Measurements from ENCODE around the gene MRPL40.

The MRPL40 gene

DNA sequence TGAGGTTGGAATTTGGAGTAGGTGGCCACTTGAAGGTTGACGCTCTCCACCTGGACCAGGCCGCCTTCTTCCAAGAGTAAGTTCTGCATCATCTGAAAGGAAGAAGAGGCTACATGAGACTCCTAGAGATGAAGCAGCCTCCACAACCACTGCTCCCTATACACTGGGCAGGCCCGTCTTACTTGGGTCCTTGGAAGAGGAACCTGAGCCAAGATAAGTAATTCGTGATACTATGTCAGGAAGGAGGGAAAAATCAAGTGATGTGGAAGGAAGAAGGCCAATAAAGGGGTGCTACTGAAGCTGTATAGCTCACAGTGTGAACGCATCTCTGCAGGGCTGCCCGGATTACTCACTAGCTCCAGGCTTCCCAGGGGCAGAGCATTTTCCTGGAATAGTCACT, 35.6 kb downstream of the MRPL40 start:
- TF ChIP-seq, protein P1, sequence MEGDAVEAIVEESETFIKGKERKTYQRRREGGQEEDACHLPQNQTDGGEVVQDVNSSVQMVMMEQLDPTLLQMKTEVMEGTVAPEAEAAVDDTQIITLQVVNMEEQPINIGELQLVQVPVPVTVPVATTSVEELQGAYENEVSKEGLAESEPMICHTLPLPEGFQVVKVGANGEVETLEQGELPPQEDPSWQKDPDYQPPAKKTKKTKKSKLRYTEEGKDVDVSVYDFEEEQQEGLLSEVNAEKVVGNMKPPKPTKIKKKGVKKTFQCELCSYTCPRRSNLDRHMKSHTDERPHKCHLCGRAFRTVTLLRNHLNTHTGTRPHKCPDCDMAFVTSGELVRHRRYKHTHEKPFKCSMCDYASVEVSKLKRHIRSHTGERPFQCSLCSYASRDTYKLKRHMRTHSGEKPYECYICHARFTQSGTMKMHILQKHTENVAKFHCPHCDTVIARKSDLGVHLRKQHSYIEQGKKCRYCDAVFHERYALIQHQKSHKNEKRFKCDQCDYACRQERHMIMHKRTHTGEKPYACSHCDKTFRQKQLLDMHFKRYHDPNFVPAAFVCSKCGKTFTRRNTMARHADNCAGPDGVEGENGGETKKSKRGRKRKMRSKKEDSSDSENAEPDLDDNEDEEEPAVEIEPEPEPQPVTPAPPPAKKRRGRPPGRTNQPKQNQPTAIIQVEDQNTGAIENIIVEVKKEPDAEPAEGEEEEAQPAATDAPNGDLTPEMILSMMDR (conservative IDR thresholded peaks at IDR 0.05; ENCODE audit: low read depth), result no peak
- POLR2A ChIA-PET (ENCODE audit: low non-redundant PET), result no interaction called here
- DNase-seq (ENCODE audit: low spot score), result no peak
- no peak overlapping the region for H3K27ac ChIP-seq
- CTCF ChIA-PET, result no interaction called here

DNA sequence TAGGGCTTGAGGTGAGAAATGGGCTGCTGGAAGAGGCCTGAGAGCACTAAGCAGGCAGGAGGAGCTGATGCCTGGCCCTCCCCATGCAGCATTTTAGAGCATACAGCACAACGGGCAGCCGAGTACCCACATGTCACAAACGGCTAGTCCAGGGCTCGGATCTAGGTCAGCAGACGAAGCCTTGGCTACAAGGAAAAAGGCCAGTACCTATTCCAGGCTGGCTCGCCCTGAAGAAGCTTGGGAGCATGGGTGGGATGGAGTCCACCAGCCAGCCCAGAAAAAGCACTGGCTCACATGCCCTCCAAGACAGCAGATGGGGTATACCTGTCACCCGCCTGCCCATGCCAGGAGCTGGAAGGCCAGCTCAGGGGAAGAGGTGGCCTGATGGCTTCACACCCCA, 37.1 kb downstream of the MRPL40 start:
- CTCF ChIA-PET, result no interaction called here
- no peak for DNase-seq (ENCODE audit: low spot score)
- H3K27ac ChIP-seq, result no peak overlapping the region
- POLR2A ChIA-PET (ENCODE audit: low non-redundant PET), result no interaction called here
- TF ChIP-seq, protein P1 (conservative IDR thresholded peaks at IDR 0.05; ENCODE audit: low read depth), result no peak

DNA sequence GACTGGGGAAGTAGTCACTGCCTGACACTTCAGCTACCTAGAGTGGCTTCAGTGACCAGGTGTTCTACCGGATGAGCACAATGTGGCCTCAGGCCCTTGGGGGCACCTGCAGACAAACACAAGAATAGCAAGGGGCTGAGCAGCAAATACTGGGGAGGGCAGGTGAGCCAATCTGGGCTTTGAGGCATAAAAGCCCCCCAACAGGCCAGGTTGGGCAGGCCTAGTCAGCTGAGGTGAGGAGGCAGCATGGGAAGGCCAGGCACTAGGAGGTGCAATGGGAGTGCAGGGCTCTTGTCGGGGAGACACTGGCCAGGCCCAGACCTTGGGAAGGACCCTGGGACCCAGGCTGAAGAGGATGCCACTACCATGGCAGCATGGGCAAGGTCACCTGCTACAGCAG, 37.7 kb downstream of the MRPL40 start:
- ChIA-PET CTCF (no interaction called here), POLR2A (ENCODE audit: low non-redundant PET) (no interaction called here)
- TF ChIP-seq, protein P1 (conservative IDR thresholded peaks at IDR 0.05; ENCODE audit: low read depth), result no peak
- DNase-seq (ENCODE audit: low spot score), result no peak
- H3K27ac ChIP-seq, result no peak overlapping the region

DNA sequence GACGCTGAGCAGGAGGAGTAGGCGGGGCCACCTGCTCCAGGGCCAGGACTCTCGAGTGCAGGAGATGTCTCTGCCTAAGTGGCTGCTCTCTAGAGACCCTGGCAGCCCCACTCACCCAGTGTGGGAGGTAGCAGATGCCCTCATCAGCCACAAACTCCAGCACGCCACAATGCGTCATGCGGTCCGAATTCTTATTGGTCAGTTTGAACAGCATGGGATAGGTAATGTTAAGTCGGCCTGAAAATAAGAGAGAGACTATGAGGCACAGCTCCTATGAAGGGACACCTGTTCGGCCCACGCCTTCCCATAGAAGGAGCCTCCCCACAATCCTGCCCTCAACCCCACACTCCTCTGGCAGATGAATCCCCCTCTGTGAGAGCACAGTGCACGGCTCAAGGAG, 39.2 kb downstream of the MRPL40 start:
- TF ChIP-seq, protein P1 (conservative IDR thresholded peaks at IDR 0.05; ENCODE audit: low read depth), result no peak
- DNase-seq (ENCODE audit: low spot score), result no peak
- ChIA-PET POLR2A (ENCODE audit: low non-redundant PET) (no interaction called here), CTCF (no interaction called here)
- H3K27ac ChIP-seq, result no peak overlapping the region

DNA sequence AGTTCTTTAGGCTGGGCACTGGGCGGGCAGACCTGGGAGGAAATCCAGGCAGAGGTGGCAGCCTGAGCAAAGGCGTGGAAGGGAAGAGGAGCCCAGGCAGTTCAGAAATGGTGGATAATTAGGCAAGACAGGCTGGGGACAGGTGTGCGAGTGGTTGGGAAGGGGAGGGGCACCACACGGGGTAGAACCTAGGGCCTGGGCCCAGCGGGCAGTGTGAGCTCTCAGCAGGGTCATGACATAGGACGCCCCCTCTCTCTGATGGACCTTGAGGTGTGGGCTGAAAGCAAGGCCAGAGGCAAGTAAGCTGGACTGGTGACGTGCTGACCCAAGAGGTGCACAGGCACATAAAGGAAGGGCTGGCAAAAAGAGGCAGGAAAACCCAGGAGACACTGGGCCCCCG, 39.9 kb downstream of the MRPL40 start:
- TF ChIP-seq, protein P1 (conservative IDR thresholded peaks at IDR 0.05; ENCODE audit: low read depth), result no peak
- no peak overlapping the region for H3K27ac ChIP-seq
- no peak for DNase-seq (ENCODE audit: low spot score)
- ChIA-PET CTCF (no interaction called here), POLR2A (ENCODE audit: low non-redundant PET) (no interaction called here)

DNA sequence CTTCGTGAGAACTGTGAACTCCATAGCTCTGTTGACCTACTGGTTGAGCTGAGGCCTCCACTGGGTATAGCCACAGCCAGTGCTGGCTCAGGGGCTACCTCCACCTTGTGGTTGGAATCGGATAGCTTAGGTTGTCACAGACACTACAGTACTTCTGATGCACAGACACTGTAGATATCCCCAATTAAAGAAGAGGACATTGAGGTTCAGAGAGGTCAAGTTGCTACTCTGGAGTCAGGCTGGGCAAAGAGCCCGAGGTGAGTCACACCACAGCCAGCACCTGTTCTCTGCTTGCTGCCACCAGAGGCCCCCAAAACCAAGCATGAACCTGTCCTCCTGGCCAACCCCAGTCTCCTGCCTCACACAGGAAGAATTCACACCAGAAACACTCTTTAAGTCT, 41.2 kb downstream of the MRPL40 start:
- POLR2A ChIA-PET (ENCODE audit: low non-redundant PET), result no interaction called here
- TF ChIP-seq, protein P1 (conservative IDR thresholded peaks at IDR 0.05; ENCODE audit: low read depth), result no peak
- DNase-seq (ENCODE audit: low spot score), result no peak

DNA sequence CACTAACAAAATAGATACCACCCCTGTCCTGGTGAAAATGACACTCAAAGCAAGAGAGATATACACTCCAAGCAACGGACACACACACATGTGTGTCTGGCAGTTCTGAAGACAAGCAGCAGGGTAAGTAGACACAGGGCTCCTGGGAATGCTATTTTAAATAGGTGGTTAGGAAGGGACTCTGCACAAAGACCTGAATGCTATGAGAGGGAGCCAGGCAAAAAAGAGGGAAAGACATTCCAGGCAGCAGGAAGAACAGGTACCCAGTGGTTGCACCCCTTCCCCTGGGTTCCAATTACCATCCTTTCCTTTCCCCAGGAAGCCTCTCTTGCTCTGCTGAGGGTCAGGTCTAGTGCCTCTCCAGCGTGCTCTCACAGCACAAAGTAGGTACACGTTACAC, 43.7 kb downstream of the MRPL40 start:
- POLR2A ChIA-PET (ENCODE audit: low non-redundant PET), result no interaction called here
- CTCF ChIA-PET, result no interaction called here
- H3K27ac ChIP-seq, result peak overlapping the region; percentile 61
- no peak for DNase-seq (ENCODE audit: low spot score)
- TF ChIP-seq, protein P1 (conservative IDR thresholded peaks at IDR 0.05; ENCODE audit: low read depth), result no peak

More for the DNA sequence above, 41.2 kb downstream of the MRPL40 start:
- CTCF ChIA-PET, result no interaction called here
- H3K27ac ChIP-seq, result peak overlapping the region; percentile 39
